GM18505 (cell line): ENCODE results near the gene DNAH3.
"Not testable (repeated sequence)": the region's sequence is repeated elsewhere in the genome, so short reads cannot be mapped to it uniquely, and the experiment has no call there.

Experiments
- ATAC-seq: cut with Tn5 transposase; IDR thresholded peaks from one replicate; pipeline ENCODE4 v1.9.1; 2021; ENCODE audit not compliant: unreplicated experiment
- POLR2A ChIP-seq: IDR thresholded peaks from 4 replicates; pipeline ENCODE4 v1.6.1; 2011; ENCODE audit warnings: borderline replicate concordance; ENCODE audit not compliant: insufficient read depth, insufficient read length; ENCODE audit errors: extremely low read depth

Gene DNAH3

DNA sequence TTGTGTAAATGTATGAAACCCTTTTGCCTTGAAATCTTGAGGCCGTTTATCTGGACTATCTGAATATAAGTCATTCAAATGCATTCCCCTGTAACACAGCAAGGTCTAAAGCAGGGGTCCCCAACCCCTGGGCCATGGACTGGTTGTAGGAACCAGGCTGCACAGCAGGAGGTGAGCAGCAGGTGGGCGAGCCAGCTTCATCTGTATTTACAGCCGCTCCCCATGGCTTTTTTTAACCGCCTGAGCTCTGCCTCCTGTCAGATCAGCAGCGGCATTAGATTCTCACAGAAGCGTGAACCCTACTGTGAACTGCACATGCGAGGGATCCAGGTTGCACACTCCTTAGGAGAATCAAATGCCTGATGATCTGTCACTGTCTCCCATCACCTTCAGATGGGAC, 24.1 kb downstream of the DNAH3 start:
- ATAC-seq, result no peak
- no peak for TF ChIP-seq POLR2A

DNA sequence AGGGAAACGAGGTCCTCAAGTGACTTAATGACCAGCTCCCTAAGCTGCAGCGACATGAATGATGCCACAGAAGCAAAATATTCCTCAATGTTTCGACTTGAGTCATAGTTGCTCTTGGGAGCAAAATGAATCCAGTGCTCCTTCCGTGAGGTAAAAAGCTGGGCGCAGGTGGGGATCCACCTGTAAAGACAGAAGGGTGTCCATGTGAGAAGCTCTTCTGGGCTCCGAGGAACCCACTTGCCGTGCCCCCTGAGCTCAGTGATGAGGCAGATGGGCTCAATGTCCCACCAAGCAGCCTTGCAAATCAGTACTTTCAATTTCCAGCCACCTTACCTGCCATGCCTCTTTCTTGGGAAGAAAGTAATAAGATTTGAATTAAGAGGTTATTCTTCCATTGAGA, 25.5 kb downstream of the DNAH3 start:
- TF ChIP-seq POLR2A, result no peak
- no peak for ATAC-seq

DNA sequence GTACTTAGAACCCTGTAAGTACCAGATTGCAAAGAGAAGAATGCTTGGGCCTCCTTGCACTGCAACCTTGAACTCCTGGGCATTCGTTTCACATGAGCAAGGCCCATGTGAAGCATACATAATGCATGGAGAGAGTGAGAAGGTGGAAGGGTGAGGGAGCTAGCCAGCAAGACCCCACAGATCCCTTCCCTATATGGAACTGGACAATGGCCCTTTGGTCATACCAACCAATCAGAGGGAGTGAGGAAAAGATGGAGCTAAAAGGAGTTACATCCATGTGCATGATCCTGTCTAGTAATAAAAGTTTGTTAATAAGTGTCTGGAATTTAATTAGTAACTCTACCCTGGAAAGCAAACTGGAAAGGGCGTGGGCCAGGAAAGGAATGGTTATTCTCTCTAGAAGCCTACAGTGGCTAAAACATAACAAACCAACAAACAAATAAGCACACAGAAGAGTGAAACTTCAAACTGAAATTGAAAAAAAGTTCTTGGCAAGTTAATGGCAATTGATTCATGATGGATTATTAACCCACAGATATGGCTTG, 29.6 kb downstream of the DNAH3 start:
- ATAC-seq, result no peak
- TF ChIP-seq POLR2A, result no peak

DNA sequence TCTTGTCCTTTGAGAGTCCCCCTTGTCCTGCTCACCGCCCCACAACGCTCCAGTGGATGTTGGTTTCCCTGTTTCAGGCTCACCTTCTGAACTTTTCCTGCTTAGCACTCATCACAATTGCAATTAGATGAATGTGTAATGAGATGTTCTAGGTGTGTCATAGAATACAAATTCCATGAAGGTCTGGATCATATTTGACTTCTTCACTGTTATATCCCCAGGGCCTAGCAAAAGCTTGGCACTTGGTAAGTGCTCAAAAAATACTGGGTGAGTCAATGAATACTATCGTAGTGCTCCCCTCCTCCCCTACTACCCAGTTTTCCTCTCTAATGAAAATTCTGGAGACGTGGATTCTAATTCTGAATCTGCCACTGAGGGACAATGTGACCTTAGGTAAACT, 33.1 kb downstream of the DNAH3 start:
- TF ChIP-seq POLR2A, result no peak
- no peak for ATAC-seq

DNA sequence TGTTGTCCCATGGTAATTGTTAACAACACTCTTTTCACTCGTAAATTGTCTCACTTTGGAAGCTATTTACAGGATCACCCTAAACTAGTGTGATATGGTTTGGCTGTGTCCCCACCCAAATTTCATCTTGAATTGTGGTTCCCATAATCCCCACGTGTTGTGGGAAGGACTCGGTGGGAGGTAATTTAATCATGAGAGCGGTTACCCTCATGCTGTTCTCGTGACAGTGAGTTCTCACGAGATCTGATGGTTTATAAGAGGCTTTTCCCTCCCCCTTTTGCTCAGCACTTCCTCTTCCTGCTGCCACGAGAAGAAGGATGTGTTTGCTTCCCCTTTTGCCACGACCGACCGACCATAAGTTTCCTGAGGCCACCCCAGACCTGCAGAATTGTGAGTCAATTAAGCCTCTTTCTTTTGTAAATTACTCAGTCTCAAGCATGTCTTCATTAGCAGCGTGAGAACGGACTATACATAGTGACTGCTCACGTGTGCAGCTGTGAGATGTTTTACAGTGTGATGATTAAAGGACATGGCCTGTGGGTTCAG, 34.4 kb downstream of the DNAH3 start:
- TF ChIP-seq POLR2A, result no peak
- ATAC-seq, result no peak

DNA sequence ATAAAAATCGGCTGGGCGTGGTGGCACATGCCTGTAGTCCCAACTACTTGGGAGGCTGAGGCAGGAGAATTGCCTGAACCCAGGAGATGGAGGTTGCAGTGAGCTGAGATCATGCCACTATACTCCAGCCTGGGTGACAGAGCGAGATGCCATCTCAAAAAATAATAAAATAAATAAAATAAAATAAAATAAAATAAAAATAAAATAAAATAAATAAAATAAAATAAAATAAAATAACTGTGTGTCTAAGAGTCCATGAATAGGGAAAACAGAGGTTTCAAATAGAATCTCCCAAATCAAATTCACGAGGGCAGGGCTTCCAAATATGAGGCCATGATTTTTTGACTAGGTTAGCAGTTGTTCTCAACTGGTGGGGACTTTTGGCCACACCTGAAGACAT, 35.1 kb downstream of the DNAH3 start:
- not testable (repeated sequence) for ATAC-seq

DNA sequence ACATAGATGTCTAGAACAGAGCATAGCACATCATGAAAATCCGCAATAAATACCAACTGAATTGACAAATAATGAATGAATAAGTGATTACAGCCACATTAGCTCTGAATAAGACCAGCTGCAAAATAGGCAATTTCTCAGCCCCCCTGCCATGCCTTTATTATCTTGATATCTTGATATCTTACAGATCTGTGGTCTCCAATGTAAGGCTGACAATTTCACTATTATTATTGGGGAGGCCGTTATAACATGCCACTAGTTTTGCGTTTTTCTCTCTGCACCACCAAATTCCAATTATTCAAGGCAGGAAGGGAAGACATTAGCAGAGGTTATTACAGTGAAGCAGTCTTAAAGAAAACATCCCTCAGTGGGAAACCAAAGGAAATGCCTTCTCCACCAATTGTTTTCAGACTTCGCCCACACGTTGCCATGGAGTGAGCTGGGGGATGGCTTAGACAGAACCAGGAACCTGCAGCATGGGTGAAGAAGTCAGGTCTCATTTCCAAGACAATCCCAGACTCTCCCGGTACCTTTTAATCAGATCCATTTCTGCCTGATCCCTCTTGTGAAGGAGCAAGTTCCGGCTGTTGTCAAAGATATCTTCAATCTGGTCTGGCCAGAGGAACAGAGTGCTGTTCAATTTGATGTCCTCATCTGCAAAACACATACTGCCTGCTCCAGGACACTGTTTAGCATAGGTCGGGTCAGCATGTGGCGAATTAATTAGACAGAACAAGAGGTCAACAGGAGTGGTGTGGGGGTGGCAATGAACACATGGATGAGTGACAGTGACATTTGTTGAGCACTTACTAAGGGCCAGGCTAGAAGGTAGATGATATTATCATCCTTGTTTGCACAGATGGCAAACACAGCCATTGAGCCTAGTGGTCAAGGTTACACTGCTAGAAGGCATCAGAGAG, 46.4 kb downstream of the DNAH3 start:
- no peak for TF ChIP-seq POLR2A

DNA sequence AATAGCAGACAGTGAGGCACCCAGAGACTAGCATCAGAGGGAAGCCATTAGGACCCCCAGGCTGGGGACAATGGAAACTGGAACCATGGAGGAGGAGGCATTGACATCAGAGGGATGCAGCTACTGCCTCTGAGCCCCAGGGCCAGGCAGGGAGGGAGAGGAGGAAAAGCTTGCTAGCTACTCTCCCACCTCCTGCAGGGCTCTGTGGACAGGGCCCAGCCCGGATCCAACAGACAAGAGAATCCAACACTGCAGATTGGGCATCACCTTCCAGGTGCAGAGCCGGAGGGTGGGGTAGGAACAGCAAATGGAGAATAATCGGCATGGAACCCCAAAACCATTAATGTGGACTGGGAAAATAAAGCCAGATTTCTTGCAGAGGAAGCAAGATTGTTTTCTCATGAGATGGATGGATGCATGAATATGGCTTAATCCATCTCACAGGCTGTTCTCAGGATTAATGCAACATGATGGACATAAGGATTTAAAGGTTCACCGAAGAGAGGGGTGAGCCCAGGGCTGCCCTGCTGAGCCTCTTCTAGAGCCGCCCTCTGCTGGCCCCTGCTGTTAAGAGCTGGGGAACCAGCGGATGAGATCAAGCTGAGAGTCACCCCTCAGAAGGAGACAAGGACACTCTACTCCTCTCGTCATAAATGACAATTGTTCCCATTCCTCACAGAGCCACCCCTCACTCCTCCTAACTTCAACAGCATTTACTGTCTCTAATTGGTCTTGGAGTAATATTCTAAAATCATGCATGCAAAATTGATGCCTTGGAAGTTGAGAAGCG, 48.8 kb downstream of the DNAH3 start:
- no peak for TF ChIP-seq POLR2A
- no peak for ATAC-seq

More for the DNA sequence above, 46.4 kb downstream of the DNAH3 start:
- no peak for ATAC-seq

DNA sequence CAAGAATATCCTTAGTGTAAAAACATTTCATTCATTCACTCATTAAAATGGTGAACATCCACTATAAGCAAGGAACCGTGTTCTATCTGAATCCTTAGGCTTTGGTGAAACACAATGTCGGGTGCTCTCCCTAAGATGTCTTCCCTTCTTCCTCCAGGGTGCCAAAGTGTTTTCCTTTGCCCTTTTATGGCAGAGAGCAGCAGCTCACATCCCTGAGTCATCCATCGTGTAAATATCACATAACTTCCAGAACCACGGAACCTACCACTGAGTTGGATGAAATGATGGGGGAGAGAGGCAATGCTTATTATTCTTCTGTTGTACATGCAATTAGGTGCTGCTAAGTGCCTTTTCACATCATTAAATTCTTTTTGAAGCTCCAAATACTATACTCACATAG, 50.2 kb downstream of the DNAH3 start:
- ATAC-seq, result no peak
- no peak for TF ChIP-seq POLR2A

DNA sequence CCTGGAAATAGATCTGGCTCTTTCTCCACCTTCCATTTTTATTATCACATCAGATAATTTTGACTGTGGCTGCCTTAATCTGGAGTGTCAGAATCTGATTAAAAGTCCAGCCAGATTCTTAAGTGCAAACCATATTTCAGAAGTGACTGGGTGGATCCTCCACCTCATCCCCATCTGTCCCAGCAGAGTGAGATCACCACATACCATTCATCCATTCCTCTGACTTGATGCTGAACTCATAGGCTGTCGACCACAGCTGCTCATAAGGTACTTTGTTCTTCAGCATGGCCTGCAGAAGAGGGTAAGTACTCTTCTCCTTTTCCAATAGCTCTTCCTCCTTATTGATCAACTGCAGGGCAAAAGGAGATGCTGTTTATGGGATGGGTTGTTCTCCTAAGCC, 53.5 kb downstream of the DNAH3 start:
- no peak for TF ChIP-seq POLR2A
- no peak for ATAC-seq

DNA sequence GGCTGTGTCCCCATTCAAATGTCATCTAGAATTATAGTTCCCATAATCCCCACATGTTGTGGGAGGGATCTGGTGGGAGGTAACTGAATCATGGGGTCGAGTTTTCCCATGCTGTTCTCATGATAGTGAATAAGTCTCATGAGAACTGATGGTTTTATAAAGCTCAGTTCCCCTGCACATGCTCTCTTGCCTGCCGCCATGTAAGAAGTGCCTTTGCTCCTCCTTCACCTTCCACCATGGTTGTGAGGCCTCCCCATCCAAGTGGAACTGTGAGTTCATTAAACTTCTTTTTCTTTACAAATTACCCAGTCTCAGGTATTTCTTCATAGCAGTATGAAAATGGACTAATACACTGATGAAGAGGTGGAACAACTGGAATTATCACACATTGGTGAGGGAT, 55.9 kb downstream of the DNAH3 start:
- not testable (repeated sequence) for ATAC-seq

DNA sequence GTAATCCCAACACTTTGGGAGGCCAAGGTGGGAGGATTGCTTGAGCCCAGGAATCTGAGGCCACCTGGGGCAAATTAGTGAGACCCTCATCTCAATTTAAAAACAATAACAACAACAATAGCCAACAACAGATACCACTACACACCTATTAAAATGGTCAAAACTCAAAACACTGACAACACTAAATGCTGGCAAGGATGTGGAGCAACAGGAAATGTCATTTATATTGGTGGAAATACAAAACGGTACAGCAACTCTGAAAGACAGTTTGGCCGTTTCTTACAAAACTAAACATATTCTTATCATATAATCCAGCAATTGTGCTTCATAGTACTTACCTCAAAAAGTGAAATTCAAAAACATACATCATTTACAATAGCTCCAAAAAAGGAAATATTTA, 57.7 kb downstream of the DNAH3 start:
- TF ChIP-seq POLR2A, result no peak
- no peak for ATAC-seq

DNA sequence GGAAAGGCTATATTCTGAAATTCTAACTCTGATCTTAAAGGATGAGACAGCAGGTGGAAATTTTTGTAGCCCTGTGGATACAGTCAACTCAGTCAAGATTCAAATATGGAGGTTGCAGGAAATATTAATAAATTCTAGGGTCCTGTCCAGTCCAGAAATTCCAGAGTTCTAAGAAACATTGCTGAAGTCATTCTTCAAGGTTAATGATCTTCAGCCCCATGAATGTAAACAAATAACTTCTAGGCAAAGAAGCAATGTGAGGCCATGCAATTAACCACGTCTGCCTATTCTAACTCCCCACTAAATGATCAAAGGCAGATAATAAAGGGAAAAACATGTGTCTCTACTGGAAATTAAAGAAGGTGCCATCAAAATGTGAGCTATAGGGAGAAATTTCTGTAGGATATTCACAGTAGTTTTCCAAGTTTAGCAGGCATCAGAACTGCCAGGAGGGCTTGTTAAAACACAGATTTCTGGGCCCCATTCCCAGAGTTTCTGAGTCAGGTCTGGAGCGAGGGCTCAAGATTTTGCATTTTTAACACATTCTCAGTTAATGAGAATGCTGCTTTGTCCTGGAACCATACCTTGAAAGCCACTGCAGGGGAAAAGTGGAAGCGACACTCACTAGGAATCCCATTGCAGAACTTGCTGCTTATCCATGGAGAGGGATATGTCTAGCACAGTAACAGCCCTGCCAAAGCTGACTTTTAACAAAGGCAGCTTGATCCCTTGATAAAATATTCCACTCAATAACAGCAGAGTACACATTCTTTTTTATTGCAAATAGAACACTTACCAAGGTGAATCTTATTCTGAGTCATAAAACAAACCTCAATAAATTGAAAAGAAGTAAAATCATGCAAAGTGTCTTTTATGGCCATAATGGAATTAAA, 61.8 kb downstream of the DNAH3 start:
- ATAC-seq, result no peak
- TF ChIP-seq POLR2A, result no peak
